B cell (primary cell): Measurements from ENCODE around the gene CTNNBL1.

ENCODE experiments used
- CTCF ChIP-seq: fragments of 200-600 bp; IDR thresholded peaks from one replicate; pipeline ENCODE4 v1.8.0; 2022; ENCODE audit warnings: antibody characterized with exemption, mild to moderate bottlenecking
- EZH2 ChIP-seq: IDR thresholded peaks from 2 replicates; pipeline ENCODE4 v1.6.1; 2012; ENCODE audit warnings: borderline replicate concordance, low read depth, mild to moderate bottlenecking, moderate library complexity, low read length; ENCODE audit not compliant: insufficient read depth, poor library complexity, severe bottlenecking

GRCh38 chr20:37776049-37776448 lies 82.2 kb downstream of the CTNNBL1 start:
- TF ChIP-seq EZH2, result no peak
- no peak for TF ChIP-seq CTCF
